Skeletal muscle cell (primary cell): ENCODE data around the gene SPECC1.
"Not testable (repeated sequence)": the region's sequence is repeated elsewhere in the genome, so short reads cannot be mapped to it uniquely, and the experiment has no call there.

Experiments used
- DNase-seq: peaks from one replicate; pipeline ENCODE4 v3.0.0-alpha.2; 2010; ENCODE audit warnings: low read depth
- H3K4me3 ChIP-seq: 2 replicates; pipeline ENCODE4 v1.5.1; 2011; ENCODE audit warnings: low read depth, mild to moderate bottlenecking, control low read depth, low read length, moderate library complexity

Gene SPECC1

DNA sequence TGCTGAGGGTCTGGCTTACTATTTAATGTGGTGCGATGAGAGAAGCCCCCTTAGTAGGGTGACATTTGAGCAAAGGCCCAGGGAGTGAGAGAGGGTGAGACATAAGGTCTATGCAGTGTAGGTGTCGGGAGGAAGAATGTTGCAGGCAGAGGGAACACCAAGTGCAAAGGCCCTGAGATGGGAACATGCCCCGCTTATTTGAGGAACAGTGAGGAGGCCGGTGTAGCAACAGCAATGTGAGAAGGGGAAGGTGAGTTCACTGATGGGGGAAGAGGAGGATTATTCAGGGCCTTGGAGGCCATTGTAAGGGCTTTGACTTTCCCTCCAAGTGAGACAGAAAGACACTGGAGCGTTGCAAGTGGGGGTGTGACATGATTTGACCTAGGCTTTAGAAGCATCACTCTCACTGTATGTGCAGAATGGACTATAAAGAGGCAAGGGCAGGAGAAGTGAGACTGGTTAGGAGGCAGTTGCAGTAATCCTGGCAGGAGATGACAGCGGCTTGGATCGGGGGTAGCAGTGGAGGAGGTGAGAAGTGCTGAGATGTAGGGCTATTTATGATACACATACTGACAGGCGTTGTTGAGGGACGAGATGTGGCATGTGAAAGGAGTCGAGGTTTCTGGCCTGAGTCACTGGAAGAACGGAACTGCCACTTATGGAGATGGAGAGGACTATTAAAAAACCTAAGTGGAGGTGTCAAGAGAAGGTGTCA lies 145.3 kb downstream of the SPECC1 start:
- DNase-seq, result no peak
- no peak overlapping the region for H3K4me3 ChIP-seq

DNA sequence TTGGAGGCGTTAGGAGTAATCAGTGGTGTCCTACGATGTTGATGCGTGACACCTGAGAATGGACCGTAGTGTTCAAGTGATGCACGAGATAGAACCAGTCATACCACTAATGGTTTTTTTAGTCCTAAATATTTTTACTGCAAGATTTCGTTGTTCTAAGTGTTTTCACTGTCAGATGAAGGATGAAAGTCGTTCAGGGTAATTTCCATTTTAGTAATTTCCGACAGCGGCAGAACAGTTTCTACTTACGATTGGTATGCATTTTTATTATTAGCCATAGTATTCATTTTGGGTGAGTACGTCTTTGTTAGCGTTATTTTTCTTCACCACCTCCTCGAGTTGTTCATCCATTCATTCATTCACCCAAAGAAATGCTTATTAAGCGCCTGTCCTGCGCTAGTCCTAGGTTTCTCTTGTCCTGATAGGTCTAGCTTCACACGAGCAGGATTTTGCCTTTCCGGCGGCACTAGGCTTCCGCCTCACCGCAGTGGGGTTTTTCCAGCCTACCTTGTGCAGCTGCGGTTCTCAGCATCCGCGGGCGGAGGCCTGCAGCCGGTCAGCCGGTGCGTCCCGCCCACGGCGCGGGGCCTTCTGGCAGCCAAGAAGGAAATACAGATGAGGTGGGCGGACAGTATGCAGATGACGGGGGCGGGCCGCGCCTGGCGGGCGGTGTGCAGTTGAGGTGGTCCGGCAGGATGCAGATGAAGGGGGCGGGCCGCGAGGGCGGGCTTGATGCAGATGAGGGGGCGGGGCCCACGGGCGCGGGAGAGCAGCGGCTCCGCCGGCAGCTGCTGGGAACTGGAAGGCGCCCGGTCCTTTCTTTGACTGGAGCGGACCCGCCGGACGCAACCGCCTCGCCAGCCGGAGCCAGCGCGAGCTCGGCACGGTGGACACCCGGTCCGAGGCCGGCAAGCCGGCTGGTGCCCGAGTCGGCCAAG lies 146.4 kb downstream of the SPECC1 start:
- peak; percentile 85 for DNase-seq
- peak overlapping the region; percentile 61 for H3K4me3 ChIP-seq

DNA sequence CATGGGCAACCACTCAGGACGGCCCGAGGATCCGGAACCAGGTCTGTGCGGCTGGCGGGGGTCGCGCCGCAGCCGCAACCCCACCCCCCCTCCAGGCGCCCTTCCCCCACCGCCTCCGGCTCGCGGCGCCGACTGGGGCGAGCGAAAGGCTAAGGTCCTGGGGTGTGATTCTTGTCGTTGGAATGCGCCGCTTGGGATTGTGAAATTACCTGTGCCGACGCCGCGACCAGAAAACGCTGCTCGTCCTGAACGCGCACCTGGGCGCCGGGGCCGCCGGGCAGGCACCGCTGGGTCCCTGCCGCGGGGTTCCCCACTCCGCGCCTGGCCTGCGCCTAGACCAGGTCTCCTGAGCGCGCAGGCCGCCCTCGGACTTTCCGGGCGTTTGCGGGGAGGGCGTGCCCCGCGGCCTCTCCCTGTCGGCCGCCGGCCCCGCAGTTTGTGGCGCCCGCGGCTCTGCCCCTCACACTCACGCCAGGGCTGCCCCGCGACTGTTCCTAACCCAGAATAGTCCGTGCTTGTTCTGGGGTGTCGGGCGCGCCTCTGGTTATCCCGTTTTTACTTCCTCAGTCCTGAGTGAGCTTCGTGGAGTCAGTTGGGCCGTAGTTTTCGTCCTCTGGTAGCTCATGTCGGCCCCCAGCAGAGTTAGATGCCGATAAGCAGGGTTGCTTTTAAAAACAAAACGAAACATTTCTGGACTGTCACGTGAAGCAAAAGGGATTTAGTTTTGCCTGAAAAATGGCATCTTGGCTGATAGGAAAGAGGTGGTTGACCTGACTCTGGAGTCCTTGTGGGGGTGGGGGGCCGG lies 147.2 kb downstream of the SPECC1 start:
- peak overlapping the region; percentile 61 for H3K4me3 ChIP-seq
- DNase-seq, result no peak

DNA sequence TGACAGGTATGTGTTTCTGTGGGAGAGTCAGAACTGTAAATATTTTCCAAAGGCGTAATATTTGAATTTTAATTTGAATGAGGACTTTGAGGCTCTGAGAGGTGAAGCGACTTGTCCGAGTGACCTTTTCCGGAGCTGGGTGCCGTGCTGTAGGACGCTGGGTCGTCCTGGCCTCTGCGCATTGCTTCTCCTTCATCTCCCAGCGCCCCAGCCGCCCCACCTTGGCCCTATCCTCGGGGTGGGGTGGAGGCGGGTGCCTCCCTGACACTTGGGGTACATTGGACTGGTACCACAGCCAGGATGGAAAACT lies 147.8 kb downstream of the SPECC1 start:
- H3K4me3 ChIP-seq, result peak overlapping the region; percentile 61
- no peak for DNase-seq

DNA sequence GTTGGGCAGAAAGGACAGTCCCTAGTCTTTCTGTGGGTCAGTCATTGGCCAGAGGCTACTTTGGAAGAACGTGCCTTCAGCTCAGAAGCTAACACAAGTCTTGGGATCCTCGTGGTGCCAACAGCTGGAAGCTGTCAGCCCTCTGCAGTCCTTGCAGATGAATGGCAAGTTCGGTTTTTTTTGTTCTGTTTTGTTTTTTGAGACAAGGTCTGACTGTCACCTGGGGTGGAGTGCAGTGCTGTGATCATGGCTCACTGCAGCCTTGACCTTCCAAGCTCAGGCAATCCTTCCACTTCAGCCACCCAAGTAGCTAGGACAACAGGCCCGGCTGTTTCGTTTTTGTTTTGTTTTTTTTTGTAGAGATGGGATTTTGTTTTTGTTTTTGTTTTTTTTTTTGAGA lies 149.4 kb downstream of the SPECC1 start:
- no peak for DNase-seq

DNA sequence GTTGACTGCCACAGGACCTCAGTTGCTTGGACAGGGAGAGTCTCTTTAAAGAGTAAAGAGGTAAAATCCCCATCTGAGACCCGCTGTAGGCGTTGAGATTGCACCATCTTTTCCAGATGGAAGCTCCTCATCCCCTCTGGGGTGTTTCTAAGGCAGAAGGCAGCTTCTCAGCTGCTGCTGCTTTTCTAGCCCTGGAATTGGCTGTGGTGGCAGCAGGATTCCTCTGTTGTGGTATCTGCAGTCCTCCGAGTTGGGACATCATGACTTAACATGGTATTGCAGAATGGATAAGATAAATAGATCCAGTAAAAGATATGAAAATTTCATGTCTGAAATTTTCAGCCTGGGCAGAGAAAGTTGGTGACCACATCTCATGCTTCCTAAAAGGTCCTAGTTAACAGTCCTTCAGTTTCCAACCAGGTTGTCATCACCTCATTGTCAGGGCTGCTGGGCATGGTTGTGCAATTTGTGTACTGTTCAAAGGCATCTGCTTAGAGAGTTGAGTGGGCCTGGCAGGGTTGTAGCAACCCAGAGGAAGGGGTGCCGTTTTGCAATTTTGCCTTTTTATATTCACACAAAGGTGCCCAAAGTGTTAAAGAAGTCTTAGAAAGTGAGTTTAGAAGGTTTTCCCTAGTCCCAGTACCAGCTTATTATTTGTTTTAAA lies 150.4 kb downstream of the SPECC1 start:
- H3K4me3 ChIP-seq, result no peak overlapping the region
- DNase-seq, result no peak

More for the DNA sequence above, 149.4 kb downstream of the SPECC1 start:
- no peak overlapping the region for H3K4me3 ChIP-seq

DNA sequence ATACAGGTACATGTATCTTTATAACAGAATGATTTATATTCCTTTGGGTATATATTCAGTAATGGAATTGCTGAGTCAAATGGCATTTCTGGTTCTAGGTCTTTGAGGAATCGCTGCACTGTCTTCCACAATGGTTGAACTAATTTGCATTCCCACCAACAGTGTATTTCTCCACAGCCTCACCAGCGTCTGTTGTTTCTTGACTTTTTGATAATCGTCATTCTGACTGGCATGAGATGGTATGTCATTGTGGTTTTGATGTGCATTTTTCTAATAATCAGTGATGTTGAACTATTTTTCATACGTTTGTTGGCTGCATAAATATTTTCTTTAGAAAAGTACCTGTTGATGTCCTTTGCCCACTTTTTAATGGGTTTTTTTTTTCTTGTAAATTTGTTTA lies 156.4 kb downstream of the SPECC1 start:
- DNase-seq, result not testable (repeated sequence)

DNA sequence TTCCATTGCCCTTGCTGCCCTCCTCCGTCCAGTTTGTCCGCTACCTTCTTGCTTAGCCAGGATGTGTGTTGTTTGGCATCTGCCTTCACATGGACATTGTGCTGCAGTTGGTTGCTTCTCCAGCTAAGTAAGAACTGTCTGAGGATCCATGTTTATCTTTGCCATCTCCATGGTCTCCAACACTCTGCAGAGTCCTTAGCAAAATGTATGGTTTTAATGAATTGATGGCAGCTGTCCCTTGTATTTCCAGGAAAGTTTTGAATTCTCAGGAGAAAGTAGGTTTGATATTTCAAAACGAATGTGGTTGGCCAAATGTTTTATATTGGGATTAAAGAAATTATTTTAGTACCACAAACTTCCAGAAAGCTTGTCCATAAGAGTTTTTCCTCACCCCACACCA lies 160.9 kb downstream of the SPECC1 start:
- no peak for DNase-seq
- H3K4me3 ChIP-seq, result no peak overlapping the region

More for the DNA sequence above, 156.4 kb downstream of the SPECC1 start:
- not testable (repeated sequence) for H3K4me3 ChIP-seq

DNA sequence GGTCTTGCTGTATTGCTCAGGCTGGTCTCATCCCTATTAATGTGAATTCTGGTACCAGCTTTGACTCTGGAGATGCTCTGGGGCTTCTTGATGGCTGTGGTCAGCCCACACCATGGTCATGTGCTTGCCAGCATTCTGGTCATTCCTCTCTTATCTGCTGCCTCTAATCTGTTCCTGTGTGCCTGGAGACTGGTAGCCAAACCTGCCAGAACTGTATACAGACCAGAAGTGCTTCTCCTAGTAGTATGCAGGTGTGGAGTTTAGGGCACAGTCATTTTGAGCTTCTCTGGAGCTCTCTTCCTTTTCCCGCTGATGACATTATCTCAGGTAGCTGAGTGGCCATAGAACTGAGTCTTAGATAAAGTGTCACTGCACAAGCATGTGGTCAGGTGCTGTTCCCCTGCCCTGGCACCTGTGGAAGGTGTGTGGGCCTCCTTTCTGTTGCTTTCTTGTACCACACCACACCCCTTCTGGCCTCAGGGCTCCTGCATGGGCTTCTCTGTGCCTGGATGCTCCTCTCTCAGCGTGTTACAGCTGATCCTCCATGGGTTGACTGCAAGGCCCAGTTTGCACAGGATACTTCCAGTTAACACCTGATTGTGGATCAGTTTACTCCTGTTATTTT lies 162.7 kb downstream of the SPECC1 start:
- no peak overlapping the region for H3K4me3 ChIP-seq
- DNase-seq, result no peak

DNA sequence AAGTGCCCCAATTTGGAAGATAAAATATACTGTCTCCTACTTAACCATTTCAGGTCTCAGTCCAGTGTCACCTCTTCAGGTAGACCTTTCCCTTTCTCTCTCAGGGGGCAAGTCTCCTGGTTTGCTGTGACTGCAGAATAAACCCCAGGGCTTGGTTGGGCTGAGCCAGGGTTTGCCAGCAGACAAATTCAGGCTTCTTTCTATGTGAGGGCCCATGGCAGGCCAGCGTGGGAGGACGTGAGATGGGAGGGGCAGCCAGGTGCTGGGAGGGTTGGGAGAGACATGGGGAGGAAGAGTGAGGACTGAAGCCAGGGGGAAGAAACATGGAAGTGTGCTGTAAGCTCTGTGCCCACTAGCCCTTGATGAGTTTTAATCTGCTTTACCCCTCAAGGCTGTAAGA lies 163.2 kb downstream of the SPECC1 start:
- no peak for DNase-seq
- no peak overlapping the region for H3K4me3 ChIP-seq

DNA sequence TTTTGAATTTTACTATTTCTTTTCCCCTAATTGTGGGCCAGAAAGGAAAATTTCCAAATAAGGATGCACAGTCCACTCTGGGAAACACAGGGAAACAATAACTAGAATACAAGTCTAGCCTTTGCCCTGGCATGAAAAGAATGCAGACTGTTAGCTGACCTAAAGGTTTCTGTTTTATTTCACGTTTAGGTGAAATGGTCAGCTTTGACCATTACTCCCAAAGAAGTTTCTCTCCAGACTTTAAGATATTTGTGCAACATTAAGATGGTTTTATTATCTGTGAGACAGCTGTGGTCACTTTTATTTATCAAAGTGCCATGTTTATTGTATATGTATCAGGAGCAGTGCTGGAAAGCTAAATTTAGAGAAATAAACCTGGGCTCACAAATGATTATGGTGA lies 163.9 kb downstream of the SPECC1 start:
- no peak overlapping the region for H3K4me3 ChIP-seq
- no peak for DNase-seq

DNA sequence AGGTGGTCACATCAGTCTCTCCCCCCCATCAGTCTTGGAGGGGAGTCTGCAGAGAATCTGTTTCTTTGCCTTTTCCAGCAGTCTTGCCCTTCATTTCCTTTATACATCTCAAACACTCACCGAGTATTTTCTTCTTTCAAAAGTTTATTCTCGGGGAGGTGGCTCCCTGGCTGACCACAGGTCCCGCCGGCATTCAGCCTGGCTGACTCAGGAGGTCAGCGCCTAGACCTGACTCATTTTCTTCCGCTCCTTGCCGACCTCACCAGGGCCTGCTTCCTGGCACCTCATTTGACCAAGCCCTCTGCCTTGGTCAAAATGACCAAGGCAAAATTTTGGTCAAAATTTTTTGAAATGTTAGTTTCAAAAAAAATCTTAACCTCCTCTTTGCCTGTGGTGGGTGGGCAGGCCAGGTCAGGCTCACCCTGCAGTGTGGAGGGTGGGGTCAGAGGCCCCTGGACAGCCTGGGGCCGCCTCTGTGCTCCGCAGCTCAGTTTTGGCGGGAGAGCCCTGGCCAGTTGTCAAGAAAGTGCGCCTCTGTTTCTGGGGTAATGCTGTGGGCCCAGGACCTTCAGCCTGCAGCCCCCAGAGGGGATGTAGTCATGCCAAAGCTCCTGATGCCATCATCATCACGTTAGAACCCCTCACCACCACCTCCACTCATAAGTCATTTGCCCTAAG lies 165.6 kb downstream of the SPECC1 start:
- DNase-seq, result no peak
- no peak overlapping the region for H3K4me3 ChIP-seq

DNA sequence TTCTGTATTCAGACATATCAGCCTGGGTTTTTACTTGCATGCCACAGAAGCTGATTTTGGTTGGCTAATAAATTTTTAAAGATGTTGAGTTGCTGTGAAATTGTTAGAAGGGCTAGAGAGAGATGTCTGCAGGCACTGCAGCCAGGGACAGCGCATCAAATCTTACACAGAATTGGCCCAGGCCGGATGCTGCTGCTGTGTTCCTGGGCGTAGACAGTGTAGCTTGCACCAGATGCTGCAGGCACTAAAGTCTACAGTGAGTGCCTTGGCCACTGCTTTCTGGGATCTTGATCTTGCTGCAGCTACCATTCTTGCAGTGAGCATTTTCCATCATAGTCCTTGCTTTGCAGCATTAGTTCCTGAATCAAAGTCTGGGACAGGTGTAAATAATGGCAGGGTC lies 169.9 kb downstream of the SPECC1 start:
- DNase-seq, result no peak
- H3K4me3 ChIP-seq, result no peak overlapping the region

DNA sequence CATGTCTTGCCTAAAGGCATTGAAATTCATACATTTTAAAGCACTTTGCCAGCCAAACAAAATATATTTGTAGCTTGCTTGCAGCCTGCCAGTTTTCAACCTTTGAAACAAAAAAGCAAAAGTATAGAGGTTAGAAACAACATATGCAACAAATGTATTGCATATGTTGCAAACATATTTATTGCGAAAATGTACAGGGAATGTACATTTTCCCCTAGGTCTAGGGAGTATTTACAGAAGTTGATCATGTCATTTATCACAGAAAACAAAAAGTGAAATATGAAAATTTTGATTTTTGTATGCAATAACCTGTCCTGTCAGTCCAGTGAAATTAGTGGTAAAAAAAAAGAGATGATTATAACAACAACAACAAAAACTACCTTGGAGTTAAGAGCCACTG lies 171.5 kb downstream of the SPECC1 start:
- no peak for DNase-seq
- no peak overlapping the region for H3K4me3 ChIP-seq

DNA sequence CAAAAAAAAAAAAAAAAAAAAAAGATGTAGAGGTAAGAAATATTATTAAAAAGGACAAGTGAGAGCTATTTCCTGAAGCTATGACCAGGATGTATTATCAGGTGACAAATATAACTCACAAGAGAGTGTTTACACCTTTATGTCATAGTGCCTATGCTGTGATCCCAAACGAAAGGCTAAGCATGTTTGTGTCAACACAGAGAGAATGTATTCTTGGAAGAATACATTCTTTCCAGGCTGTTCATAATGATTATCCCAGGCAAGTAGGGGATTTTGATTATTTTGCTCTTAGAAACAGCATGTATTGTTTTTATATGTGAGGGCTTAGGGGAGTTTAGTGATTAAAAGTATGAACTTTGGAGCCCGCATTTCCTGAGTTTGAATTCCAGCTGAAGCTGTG lies 175.0 kb downstream of the SPECC1 start:
- H3K4me3 ChIP-seq, result no peak overlapping the region
- DNase-seq, result no peak

DNA sequence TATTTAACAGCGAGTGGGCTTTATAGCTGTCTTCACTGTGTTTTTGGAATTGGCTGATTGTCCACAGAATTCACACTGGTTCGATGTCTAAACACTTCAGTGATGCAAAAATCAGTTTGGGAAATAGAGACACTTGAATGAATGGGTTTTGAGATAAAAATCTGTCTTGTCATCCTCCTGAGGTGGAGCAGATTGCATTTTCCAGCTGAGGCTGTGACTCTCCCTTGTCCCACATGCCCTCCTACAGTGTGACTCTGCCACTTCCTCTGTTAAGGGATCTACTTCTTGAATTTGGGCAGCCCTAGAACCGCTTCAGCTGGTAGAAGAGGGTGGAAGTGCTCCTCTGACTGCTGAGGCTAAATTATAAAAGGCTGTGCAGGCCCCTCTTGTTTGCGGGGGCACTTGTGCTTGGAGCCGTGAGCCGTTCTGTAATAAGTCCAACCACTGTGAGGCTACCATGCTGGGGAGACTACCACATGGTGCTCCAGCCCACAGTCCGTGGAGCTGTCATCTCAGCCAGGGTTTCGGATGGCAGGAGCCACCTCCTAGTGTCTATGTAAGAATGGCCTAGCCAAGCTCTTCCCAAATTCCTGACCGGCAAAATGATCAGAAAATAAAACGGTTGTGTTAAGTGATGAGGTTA lies 175.9 kb downstream of the SPECC1 start:
- H3K4me3 ChIP-seq, result no peak overlapping the region
- no peak for DNase-seq

DNA sequence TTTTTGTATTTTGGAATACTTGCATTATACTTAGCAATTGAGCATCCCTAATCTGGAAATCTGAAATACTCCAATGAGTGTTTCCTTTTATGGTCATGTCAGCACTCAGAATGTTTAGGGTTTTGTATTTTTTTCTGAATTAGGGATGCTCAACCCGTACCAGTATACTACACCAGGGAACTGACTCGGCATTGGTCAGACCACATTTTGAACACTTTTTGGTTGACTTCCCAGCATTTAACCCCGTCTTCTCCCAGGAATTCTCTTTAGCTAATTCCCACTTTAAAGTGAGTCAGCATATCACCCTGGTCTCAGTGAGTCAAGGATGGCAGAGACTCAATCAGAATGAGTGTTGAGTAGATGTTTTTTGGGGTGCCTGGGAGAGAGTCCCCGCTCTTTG lies 177.9 kb downstream of the SPECC1 start:
- H3K4me3 ChIP-seq, result no peak overlapping the region
- DNase-seq, result no peak

DNA sequence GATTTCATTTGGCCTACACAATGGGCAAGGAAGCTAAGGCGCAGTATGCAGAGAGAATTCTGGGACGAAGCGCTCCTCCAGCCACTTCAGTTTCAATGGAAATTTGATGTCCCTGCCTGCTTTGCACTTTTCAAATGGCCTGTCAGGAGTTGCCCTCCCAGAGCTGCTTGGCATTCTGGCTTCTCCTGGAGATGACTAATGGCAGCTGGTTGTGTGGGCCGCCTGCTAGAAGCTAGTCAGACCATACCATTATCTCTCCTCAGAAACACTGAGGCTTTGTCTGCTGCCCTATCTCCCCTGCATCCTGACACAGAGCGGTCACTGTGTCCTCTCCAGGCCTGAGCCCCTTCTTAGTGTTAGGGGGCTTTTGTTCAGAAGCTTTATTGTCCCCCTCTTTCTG lies 180.1 kb downstream of the SPECC1 start:
- H3K4me3 ChIP-seq, result no peak overlapping the region
- peak; percentile 20 for DNase-seq
